PC-3 (cell line): Measurements from ENCODE around the gene CHMP6.

ENCODE experiments used
- CTCF ChIP-seq: fragments of 300-600 bp; sonication (generic); conservative IDR thresholded peaks from 2 replicates; pipeline ENCODE4 v1.5.1; 2017; ENCODE audit warnings: antibody characterized with exemption, low read depth, mild to moderate bottlenecking, low read length
- EZH2 ChIP-seq: fragments of 300-600 bp; sonication (generic); IDR thresholded peaks from one replicate; pipeline ENCODE4 v1.6.1; 2017; ENCODE audit warnings: antibody characterized with exemption, mild to moderate bottlenecking, low read length; ENCODE audit not compliant: unreplicated experiment
- EZH2phosphoT487 ChIP-seq: fragments of 300-600 bp; sonication (generic); IDR thresholded peaks from 2 replicates; pipeline ENCODE4 v1.6.1; 2018; ENCODE audit warnings: mild to moderate bottlenecking, antibody characterized with exemption, low read length, borderline replicate concordance

DNA sequence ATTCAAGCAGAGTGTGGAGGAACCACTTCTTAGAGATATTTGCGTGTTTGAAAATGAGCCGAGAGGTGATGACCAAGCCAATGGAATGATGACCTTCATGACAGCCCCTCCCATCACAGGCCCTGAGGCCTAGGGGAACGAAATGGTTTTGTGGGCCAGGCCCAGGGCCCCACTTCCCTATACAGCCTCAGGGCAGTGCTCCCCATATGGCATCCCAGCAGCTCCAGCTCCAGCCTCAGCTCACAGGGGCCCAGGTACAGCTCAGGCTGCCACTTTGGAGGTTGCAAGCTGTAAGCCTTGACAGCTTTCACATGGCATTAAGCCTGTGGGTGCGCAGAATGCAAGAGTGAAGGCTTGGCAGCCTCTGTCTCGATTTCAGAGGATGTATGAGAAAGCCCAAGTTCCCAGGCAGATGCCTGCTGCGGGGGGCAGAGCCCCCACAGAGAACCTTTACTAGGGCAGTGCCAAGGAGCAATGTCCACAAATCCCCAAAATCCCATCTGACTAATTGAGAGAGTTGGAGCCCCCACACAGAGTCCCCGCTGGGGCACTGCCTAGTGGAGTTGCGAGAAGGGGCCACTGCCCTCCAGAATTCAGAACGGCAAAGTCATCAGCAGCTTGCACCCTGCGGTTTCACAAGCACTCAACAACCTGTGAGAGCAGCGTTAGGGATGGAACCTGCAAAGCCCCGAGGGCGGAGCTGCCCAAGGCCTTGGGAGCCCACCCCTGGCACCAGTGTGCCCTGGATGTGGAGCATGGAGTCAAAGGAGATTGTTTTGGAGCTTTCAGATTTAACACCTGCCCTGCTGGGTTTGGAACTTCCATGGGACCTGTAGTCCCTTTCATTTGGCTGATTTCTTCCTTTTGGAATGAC, 21.2 kb downstream of the CHMP6 start:
- TF ChIP-seq CTCF (no peak), EZH2 (no peak), EZH2phosphoT487 (no peak)
